NCI-H748 (cell line): ENCODE data around the gene ACAP2.
"Not testable (repeated sequence)": the region's sequence is repeated elsewhere in the genome, so short reads cannot be mapped to it uniquely, and the experiment has no call there.

Experiments
- DNase-seq: peaks from one replicate; lab custom pipeline; 2025; ENCODE audit not compliant: unreplicated experiment; lab: John Stamatoyannopoulos, UW

ACAP2 gene

DNA sequence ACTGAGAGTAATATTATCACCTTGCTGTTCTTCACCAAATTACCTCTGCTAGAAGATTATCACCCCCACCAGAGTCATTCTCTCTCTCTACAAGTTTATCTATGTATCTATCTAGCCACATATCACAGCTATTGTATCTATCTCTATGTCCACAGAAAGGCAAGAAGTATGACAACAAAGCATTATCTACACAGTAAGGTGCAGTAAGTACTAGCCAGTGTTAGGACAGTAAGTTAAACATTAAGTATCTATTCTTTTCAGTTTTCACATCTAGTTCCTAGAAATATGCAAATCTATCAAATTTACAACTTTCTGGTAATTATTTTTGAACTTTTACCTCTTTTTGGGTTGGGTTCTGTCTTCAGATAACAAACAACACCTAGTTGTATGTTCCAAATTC, 145.4 kb downstream of the ACAP2 start:
- no peak for DNase-seq

- no peak for DNase-seq
These were observed 146.2 kb downstream of the ACAP2 start for GRCh38 chr3:195296662-195297061.

- no peak for DNase-seq
These were observed 151.7 kb downstream of the ACAP2 start for GRCh38 chr3:195291121-195291520.

DNA sequence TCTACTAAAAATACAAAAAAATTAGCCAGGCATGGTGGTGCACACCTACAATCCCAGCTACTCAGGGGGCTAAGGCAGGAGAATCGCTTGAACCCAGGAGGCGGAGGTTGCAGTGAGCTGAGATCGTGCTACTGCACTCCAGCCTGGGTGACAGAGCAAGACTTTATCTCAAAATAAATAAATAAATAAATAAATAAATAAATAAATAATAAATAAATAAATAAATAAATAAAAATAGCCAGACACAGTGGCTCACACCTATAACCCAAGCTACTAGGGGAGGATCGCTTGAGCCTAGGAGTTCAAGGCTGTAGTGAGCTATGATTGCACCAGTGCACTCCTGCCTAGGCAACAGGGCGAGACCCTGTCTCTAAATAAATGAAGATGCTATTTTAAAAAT, 152.2 kb downstream of the ACAP2 start:
- not testable (repeated sequence) for DNase-seq

DNA sequence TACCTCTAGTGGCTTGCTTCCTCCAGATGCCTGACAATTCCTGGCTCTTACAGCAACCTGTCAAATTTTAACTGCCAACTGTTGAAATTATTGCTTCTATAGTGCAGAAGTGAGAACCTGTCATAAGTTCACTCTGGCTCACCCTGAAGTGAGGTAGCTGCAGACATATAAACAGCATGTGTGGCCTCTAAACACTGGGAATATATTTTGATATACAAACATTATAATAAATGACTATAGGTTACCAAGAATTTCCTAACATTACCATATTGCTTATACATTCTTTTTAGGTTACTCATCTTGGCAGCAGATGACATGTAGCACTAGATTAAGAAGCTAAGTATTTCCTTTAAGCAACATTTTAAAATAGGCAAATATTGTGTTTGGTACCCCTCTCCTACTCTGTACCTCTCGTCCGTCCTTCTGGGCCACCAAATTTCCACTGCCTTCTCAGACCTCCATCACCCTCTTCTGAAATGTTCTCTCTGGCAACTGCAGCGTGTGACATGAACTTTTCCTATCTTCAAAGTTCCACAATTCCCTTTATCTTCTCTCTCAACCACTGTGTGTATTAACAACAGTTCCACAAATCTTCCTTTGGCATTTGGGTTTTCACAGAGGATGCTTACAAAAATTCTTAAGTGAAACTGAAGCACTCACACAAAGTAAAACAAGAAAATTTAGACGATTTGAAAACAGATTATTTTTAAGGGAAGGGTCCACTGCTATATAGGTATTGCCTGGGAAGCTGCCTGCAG, 156.5 kb downstream of the ACAP2 start:
- DNase-seq: no peak

GRCh38 chr3:195285372-195285771, 157.4 kb downstream of the ACAP2 start:
- no peak for DNase-seq

DNA sequence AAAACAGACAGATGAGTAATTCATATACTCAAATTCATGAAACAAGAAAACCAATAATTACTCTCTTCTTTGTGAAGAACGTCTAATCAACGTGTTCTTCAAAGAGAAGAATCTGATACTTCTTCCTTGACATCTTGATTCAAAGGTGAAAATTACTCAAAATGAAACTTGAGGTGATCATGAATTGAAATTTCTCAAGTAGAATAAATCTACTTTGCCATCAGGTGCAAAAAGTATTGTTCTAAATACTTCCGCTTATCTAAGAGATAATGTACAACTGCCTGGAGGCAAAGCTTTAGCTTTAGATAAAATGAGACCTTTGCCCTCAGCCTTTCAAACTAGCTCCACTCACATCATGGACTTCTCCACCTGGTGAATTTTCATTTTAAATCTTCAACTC, 158.0 kb downstream of the ACAP2 start:
- DNase-seq: no peak

DNA sequence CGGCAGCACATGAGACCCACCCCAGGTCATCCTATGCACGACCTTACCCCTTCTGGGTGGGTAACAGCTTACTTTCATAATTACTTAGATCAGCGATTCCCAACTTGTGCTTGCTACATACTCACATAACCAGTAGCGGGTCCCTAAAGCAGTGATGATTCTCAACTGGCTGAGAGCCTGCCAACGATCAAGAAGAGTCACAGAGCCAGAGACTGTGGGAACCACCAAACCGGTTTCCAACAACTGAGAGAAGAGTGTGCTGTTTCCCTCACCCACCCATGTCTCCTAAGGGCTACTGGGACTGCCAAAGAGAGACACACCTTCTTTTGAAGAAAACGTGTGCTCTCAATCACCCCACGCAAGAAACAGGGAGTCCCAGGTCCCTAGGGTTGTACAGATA, 159.9 kb downstream of the ACAP2 start:
- DNase-seq: no peak

- DNase-seq: no peak
These were observed 168.4 kb downstream of the ACAP2 start for GRCh38 chr3:195274259-195274966.

DNA sequence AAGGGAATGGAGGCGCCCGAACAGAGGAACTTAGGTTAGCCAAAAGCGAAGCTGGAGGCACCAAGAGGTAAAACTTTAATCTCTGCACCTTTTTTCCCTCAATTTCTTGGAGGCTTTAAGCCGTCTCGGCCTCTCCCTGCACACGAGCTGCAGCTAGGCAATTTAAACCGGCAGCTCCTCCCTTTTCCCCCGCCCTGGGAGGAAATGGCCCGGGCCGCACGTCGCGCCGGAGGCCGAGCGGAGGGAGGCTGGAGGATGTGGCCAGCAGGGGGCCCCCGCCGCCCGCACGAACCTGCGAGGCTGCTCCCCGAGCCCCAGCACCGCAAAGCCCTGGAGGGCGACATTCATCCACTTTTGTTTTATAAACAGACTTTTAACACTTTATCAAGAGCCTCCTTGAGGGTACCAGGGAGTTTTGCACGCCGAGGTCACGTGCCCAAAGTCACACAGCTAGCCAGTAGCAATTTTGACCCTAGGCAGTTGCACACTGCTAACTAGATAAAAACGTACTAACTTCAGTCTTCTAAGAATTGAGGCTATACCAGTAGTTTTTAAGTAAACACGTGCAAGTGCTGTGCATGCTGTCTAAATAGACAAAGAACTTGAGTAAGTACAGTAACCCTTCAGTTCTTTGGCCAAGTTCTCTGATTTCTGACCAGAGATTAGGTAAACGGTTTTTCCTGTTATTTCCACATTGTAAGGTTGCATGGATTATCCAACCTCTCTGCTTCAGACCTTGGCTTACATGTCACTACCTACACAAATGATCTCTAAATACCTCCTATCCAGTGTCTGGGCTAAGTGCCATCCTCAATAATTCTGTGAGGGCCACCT, 171.2 kb downstream of the ACAP2 start:
- peak; percentile 82 for DNase-seq

DNA sequence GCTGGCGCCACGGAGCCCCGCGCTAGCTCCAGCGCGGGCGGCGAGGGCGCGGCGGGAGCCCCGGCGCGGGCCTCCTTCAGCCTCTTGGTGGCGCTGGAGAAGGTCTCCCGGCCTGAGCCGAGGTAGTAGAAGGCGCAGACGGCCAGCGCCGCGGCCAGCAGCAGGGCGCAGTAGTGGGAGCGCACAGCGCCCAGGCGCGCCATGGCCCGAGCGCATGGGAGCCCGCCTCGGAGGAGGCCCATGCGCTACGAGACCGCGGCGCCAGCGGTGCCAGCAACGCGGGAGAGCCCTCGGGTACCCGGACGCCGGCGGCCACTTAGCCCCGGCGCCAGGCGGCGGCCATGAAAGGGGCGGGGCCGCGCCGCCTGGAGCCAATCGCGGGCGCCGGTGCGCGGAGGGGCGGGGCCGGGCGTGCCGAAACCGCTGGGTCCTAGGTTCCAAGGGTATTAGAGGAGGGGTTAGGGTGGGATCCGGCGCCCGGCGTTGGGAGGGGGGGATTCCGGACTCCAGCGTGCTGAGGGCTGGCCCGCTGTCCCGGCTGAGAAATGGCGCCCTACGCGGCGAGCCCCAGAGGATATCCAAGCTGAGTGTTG, 171.9 kb downstream of the ACAP2 start, which contains the start of gene XXYLT1:
Gene XXYLT1, minus strand, starts transcription at position 343 of the 593 bp plus-strand sequence. Its CDS starts 101 bp downstream, at position 242.
- DNase-seq: peak; percentile 87

DNA sequence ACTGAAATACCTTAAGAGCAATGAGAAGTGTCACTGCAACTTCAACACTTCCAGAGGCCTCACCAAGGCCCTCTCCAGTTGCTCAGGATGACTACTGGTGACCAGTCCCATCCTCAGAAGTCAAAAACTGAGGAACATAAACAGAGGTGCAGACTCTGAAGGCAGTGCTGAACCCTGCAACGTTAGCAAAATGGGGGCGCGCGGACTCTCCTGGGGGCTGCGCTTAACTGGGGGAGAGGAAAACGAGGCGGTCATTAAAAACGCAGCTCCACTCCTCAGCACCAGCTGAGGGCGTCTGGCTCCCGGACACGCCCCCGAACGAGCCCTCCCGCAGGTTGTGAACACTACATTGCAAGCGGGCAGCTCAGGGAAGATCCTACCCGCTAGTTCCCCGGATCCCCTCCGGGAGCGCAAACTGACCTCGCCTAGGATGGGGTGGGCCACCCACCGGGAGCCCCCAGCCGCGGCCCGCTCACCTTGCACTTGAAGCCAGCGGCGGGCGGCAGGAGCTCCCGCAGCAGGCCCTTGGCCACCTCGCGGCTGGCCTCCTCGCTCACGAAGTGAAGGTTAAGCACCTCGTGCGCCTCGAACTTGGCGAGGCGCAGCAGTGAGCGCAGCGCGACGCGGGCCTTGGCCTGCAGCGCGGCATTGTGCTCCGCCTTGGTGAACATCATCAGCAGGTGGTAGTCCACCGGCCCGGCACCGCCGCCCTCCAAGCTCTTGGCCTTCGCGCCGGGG, 172.6 kb downstream of the ACAP2 start:
- DNase-seq: peak; percentile 74

GRCh38 chr3:195269375-195270078, 173.3 kb downstream of the ACAP2 start:
- DNase-seq: no peak

GRCh38 chr3:195268576-195269309, 174.1 kb downstream of the ACAP2 start:
- DNase-seq: no peak

DNA sequence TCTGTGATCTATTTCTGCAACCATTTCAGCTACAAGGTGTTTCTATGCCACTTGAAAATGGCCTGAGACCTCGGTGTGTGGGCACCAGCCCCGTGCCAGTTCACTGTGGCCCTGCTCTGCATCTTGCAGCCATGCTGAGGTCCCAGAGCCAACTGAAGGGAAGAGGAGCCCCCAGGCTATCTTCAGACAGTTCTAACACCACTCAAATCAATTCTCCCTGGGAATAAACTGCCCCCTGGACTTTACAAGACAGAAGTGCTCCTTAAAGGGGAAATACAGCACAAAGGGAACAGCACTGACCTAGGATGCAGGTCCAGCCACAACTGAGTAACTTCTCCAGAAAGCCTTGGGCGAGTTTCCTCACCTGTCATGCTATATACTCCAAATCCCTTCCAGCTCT, 175.7 kb downstream of the ACAP2 start:
- DNase-seq: no peak

DNA sequence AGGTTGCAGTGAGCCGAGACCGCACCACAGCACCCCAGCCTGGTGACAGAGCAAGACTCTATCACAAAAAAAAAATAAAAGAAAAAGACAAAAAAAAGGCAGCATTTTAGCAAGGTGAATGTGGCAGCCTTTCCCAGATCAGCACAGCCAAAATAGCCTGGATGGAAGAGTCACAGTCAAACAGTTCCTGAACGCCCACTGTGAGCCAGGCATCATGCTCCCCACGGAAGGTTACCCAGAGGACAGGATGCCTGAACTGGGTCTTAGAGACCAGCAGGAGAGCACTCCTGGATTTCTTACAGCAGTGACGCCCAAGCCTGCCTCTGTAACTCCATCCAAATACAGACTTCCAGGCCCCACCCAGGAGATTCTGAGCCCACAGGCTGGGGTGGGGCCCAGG, 176.4 kb downstream of the ACAP2 start:
- no peak for DNase-seq

DNA sequence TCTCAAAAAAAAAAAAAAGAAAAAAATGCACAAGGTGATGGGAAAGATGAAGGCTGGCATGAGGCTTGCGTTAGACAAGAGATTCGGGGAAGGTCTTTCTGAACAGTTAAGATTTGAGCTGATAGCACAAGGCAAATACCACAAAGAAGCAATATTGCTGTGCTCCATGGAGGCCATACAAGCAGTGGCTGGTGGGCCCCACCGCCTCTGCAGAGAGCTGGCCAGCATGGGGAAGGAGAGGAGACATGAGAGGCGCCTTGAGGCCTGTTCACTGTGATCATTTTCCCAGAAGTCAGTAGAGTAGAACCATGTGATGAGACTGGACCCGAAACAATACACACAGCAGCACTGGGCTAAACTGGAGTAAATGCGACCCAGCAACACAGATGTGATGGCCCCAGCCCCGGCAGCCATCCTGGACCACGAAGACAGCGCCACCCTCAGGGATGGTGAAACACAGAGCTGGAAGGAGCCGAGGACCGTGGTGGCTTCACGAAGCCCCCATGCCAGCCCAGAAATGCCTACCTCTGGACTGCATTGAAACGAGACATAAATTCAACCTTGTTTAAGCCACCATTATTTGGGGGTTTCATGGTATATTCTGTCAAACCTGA, 177.3 kb downstream of the ACAP2 start:
- DNase-seq: no peak

DNA sequence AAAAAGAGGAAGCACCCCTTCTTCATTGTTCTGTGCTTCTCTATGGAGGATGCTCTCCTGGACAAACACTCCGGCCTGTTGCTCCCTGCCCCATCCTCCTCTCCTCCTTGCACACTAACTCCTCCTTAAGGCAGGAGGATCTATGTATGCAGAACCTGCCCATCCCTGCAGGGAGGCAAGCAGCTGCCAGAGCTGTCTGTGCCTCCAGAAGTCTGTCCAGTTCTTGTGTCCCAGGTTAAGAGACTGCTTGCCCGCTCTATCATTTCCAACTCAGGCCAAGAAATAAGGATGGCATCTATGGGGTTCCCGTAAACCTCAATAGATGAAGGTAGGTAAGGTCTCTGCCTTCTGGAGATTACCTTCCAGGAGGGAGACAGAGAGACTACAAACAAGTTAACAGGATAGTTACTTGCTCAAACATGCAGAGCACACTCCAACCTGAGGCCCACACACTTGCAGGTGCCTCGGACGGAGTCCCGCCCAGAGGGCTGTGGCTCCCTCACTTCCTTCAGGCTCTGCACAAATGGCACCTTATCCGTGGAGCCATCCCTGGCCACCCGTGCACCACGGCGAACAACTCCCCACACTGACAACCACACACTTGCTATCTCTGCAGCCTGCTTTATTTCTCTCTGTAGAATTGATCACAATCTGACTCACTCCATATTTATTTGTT, 178.8 kb downstream of the ACAP2 start:
- no peak for DNase-seq
